K562 treated with DMSO at 1 percent for 4 hours (cell line): ENCODE results near the gene CTSL. TPM values are rescaled to one million over a fixed set of nuclear protein-coding genes. Genes with fewer than 3 reads are reported as not detected.

Experiments used
- total RNA-seq: library from RNA; unstranded; fragments of 300-600 nt; gene quantifications from 2 replicates; pipeline ENCODE4 v1.2.3, GENCODE V29; 2022; ENCODE audit not compliant: insufficient read depth

CTSL gene
- total RNA-seq = 143 and 163 TPM in 2 replicates

GRCh38 chr9:87725900-87726709 is at the start of gene CTSL:
CTSL (plus strand) TSS chr9:87726119; CDS start chr9:87727604, 1,485 bp downstream.

Other genes with a start within 250 kb of the CTSL start
- gene DAPK1, start 228.3 kb upstream of the CTSL start, total RNA-seq = 14.7 and 26.5 TPM in 2 replicates
- not detected in 2 replicates for gene SPATA31E1, start 156.8 kb downstream of the CTSL start, total RNA-seq
- not detected in 2 replicates for gene SPATA31C1, start 191.8 kb downstream of the CTSL start, total RNA-seq
- 0.80 and 1.3 TPM in 2 replicates for gene CDK20, start 248.4 kb downstream of the CTSL start, total RNA-seq